HG03039 (cell line): ENCODE measurements around the gene PSMD8.

ENCODE experiments used
- ATAC-seq: cut with Tn5 transposase; IDR thresholded peaks from one replicate; pipeline ENCODE4 v1.9.1; 2021; ENCODE audit warnings: mild to moderate bottlenecking, moderate library complexity; ENCODE audit not compliant: unreplicated experiment

The PSMD8 gene

GRCh38 chr19:38386971-38387549, 12.7 kb downstream of the PSMD8 start:
- ATAC-seq, result no peak

GRCh38 chr19:38387550-38388348, 13.4 kb downstream of the PSMD8 start, which contains the start of gene GGN:
TSS of gene GGN (minus strand) at chr19:38388034. CDS start at chr19:38387261, 773 bp downstream.
- ATAC-seq, result no peak

DNA sequence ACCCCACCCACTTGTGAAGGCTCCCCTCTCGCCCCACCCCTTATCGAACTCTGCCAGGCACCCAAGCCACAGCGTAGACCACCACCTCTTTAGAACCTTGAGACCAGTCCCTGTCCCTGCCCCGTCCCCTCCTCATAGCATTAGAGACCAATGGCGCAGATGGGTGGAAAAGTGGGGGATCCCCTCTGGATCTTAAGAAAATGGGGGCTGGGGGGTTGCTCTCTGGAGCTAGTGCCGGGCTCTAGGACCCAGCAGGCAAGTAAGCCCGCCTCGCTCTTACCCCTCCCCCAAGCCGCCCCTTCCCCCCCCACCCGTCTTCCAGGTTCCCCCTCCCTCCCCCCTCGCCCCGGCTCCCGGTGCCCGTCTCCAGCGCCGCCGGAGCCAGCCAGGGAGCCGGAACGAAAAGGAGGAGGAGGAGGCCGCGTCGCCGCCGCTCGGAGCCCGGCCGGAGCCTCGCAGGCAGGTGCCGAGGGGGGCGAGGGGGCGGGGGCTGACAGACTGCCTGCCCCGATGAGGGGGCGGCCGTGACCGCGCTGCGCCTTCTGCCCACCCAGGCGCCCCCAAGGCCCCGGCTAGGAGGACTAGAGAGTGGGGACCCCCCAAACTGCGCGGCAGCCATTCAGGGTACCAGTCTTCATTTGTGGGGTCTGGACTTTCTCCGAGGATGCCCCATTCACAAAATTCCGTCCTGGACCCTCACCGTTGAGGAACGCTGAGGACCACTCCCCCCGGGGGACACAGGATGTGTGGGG, 14.2 kb downstream of the PSMD8 start, which contains the start of gene SPRED3:
TSS of gene SPRED3 (plus strand) at position 349 of the 752 bp plus-strand sequence. CDS start 1,606 bp downstream, outside the sequence.
- no peak for ATAC-seq

DNA sequence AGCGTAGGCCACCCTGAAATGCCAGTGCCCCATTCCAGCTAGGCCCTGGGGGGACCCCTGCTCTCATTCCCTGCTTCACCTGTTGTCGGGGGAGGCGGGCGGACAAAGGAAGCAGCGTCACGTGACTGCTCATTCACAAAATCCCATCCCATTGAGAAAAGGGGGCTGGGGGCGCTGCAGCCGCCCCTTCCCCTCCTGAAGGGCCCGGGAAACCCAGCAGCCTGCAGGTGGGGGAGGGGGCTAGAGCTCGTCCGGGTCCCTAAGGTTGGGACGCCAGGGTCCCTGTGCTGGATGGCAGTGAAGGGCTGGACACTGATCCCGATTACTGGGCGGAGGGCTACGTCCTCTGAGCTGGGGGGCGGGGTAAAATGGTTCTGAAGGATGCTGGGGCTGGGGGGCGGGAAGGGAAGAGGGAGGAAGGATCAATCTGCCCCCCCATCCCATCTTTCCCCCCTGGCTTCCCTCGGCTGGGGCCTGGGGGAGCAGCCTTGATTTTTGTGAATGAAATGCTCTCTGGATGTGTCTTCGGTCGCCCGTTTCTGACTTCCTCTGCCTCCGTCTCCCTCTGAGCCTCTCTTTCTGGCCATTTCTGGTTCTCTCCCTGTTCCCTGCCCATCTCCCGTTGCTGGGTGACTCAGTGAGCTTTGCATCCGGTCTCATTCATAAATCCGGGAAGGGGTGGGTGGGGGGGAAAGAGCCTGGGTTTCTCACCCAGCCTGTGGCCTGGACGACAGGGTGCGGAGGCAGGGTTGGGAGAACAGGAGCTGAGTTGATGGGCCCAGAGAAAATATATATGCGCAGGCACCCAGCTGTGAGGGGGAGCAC, 14.9 kb downstream of the PSMD8 start:
- no peak for ATAC-seq

GRCh38 chr19:38389957-38390924, 15.9 kb downstream of the PSMD8 start:
- ATAC-seq, result no peak

GRCh38 chr19:38391911-38392464, 17.6 kb downstream of the PSMD8 start:
- no peak for ATAC-seq

- ATAC-seq, result no peak
These were observed 18.4 kb downstream of the PSMD8 start for GRCh38 chr19:38392707-38393308.

DNA sequence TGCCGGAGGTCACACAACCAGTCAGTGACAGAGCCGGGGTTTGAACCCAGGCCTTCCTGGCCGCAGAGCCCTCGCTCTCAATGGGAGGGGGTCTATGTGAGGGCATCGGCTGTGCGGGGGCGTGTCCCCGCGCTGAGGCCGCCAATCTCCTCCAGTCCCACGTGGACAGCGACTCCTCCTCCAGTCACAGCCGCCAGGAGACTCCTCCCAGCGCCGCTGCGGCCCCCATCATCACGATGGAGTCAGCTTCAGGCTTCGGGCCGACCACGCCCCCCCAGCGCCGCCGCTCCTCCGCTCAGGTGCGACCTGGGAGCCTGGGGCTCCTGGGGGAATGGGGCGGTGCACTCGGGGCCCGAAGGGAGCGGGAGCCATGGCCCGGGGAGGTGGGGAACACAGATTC, 20.1 kb downstream of the PSMD8 start:
- no peak for ATAC-seq

GRCh38 chr19:38395381-38396114, 21.2 kb downstream of the PSMD8 start:
- no peak for ATAC-seq

GRCh38 chr19:38399081-38399480, 24.7 kb downstream of the PSMD8 start:
- no peak for ATAC-seq

DNA sequence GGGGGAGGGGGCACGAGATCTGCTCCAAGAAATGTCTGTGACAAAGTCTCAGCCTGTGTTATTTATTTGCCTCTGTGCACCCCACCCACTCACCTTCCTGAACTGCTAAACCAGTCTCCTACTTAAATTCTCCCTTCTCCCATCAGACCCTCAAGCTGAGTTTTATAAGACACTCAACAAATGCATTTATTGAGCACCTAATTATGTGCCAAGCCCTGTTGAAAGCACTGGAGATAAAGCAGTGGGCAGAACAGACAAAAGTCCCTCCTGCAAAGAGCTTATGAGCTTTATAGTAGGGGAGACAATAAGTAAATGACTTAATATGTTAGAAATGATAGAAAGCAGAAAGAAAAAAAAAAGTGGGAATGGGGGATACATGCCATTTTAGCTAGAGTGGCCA, 25.2 kb downstream of the PSMD8 start:
- no peak for ATAC-seq

DNA sequence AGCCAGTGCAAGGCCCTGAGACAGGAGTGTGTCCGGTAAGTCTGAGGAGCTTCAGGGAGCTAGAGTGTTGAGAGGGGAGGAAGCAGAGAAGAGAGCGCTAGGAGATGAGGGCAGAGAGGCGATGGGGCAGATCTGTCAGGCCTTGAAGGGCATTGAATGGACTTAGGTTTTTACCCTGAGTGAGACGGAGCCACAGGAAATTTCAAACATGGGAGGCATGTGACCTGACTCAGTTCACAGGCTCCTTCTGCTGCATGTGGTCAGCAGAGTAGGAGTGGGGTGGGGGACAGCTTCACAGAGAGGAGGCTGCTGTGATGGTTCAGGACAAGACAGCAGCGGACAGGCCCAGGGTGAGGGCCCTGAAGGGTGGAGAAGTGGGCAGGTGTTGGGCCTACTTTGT, 26.0 kb downstream of the PSMD8 start:
- ATAC-seq, result no peak

- no peak for ATAC-seq
These were observed 26.8 kb downstream of the PSMD8 start for GRCh38 chr19:38401148-38401547.

DNA sequence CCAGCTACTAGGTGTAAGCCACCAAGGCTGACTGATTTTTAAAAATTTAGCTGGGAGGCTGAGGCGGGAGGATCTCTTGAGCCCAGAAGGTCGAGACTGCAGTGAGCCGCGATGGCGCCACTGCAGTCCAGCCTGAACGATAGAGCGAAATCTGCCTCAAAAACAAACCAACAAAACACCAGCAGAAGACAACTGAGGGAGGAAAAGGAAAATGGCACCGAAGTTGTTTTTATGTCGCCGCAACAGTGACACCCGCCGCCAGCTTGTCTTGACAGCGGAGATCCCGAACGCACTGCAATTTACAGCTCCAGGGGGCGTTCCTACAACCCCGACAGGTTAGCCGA, 28.2 kb downstream of the PSMD8 start:
- ATAC-seq, result no peak

- ATAC-seq, result peak; percentile 85
These were observed 28.8 kb downstream of the PSMD8 start, which contains the start of gene FAM98C for GRCh38 chr19:38402967-38403674. TSS of gene FAM98C (plus strand) at chr19:38403093. CDS start at chr19:38403154, 61 bp downstream.

- ATAC-seq, result no peak
These were observed 30.5 kb downstream of the PSMD8 start for GRCh38 chr19:38404858-38405257.

DNA sequence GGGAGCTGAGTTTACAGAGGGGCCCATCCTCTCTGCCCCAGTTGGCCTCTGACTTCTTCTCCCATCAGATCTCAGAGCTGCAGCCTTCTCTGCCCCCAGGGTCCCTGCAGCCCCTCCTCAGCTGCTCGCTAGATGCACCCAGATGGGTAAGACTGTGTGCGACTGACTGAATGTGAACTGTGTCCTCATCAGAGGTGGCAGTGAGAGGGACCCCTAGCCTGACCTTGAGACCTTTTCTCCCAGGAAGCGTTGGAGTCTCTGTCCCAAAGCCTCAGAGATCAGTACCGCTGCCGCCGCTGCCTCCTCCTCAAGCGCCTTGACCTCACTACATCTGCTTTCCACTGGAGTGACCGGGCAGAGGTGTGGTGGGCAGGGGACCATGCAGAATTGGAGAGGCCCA, 30.9 kb downstream of the PSMD8 start:
- no peak for ATAC-seq
